Measurements from ENCODE around the gene CSF1R.
"Not testable (repeated sequence)": the region's sequence is repeated elsewhere in the genome, so short reads cannot be mapped to it uniquely, and the experiment has no call there.

CSF1R gene

DNA sequence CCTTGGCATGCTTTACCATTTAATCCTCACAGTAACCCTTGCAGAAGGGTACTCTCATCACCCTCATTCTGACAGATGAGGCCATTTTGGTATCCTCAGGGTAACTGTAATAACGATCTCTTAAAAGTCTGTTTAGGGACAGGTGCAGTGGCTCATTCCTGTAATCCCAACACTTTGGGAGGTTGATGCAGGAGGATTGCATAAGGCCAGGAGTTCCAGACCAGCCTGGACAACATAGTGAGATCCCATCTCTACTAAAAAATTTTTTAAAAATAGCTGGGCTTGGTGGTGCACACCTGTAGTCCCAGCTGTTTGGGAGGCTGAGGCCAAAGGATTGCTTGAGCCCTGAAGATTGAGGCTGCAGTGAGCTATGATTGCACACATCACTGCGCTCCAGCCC lies 31.8 kb downstream of the CSF1R start:
- DNase-seq: no peak

DNA sequence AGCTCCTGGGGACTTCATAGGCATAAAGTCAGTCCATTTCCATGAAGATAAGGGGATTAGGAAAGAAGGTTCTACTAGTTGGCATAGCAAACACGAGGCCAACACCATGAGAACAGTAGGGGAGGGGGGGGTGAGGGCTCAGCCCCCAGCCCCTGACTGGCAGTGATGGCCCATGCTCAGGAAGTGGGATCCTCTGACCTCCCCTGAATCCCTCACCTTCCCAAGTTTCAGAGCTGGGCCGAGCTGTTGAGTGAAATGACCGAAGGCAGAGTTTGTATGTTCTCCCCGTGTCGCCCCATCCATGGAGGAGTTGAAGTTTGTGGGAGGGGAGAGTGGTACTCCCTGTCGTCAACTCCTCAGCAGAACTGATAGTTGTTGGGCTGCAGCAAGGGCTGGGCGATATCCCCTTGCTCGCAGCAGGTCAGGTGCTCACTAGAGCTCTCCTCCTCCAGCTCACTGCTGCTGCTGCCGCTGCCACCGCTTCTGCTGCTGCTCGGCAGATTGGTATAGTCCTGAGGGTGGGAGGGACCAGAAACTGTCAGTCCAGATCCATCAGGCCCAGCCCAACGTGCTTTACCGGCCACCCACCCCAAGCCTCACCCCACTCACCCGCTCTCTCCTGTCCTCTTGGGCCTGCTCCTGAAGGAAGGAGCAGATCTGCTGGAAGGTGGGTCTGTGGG lies 32.5 kb downstream of the CSF1R start:
- no peak for DNase-seq

DNA sequence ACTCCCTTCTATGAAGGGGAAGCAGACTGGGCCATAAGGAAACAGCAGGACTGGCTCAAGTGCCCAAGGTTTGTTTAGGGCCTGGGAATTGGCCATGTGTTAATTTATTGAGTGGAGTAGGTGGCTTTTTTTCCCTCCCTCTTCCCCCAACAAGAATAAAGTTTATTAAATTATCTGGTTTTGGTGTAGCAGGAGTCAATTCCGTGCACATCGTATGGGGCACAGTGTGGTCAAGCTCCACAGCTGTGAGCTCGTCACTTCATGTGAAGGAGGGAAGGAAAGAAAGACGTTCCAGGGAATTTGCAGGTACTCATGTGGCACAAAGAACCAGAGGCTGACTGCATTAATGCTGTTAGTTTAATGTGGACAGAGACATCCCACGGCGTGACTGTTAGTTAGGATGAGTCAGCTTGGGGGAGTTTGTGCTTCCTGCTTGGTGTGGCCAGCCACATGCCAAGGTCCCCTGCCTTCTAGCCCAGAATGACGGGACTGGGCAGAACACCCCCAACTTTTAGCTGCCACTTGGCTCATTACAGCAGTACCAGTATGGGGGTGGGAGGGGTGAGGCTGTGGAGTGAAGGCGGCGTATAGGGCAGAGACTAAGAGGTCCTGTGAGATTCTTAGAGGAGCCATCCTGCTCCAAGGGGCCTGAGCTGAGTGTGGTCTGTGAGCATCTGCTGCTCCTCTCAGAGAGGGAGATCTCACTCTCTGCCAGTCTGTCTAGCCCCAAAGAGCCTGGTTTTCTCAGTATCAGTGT lies 33.2 kb downstream of the CSF1R start:
- no peak for DNase-seq

DNA sequence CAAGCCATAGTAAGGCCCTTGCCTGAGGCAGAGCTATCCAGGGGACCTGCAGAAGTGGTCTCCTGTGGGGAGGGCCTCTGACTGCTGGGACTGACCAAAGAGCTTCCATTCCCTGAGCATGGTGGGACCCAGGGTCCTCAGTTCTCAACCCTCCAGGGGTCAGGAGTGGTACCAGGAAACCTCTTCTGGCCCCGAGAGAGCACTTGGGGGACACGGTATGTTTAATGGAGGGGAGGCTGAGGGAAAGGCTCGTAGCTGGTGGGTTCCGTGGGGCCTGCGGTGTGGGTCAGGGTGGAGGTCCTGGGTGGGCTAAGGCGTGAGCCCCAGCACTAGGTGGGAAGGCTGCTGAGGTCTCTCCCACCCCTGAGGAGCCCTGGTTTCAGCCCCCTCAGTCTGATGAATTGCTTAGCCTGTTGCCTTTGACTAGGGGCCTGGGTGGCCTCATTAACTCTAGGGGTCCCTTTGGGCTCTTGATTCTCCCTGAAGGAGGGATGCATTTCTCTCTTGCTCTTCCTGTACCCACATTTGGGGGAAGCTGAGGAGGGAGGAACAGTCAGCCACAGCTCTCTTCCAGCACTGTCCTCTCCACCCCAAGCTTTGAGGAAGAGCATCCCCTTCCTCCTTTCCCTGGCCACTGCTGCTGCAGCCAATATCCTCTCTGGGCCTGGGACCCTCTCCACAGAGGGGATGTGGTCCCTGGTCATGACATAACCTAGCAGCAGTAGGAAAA lies 34.0 kb downstream of the CSF1R start:
- no peak for DNase-seq

DNA sequence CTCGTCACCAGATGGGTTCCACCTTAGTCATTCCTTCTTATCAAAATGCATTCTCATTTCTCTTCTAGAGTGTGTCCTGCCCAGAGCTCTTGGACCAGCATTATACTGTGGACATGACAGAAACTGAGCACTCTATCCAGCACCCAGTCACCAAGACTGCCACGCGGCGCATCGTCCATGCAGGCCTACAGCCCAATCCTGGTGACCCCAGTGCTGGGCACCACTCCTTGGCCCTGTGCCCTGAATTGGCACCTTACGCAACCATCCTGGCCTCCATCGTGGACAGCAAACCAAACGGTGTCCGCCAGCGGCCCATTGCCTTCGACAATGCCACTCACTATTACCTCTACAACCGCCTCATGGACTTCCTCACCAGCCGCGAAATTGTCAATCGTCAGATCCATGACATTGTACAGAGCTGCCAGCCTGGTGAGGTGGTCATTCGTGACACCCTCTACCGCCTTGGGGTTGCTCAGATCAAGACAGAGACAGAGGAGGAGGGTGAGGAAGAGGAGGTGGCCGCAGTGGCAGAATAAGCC lies 34.6 kb downstream of the CSF1R start:
- DNase-seq: no peak

DNA sequence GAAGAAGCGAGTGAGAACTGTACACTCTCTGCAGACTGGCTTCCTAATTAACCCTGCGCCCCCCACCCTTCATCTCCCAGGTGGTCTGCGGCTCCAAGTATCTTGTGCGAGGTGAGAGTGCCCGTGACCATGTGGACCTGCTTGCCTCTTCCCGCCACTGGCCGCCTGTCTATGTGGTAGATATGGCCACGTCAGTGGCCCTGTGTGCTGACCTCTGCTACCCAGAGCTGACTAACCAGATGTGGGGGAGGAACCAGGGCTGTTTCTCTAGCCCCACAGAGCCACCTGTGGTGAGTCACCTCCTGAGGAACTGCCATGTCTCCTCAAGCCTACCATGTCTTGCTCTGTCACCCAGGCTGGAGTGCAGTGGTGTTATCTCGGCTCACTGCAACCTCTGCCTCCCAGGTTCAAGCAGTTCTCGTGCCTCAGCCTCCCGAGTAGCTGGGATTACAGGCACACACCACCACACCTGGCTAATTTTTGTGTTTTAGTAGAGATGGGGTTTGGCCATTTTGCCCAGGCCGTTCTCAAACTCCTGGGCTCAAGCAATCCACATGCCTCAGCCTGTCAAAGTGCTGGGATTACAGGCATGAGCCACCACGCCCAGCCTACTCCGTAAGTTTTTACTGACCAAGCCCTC lies 36.1 kb downstream of the CSF1R start:
- DNase-seq: not testable (repeated sequence)

DNA sequence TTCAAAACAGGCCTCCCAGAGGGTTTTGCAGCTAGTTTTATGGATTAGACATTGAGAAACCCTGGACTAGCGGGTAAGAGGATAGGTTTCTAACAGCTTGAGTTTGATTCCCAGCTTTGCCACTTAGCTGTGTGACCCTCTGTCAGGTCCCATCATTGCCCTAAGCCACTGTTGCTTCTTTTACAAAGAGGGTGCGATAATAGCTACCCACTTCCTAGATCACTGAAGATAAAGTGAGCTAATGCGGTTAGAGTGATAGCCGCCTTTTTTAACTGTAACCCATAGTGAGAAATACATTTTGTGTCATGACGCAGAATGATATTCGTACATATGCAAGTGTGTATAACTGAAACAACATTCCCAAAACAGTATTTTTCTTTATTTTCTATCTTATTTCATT lies 40.3 kb downstream of the CSF1R start:
- no peak for DNase-seq

DNA sequence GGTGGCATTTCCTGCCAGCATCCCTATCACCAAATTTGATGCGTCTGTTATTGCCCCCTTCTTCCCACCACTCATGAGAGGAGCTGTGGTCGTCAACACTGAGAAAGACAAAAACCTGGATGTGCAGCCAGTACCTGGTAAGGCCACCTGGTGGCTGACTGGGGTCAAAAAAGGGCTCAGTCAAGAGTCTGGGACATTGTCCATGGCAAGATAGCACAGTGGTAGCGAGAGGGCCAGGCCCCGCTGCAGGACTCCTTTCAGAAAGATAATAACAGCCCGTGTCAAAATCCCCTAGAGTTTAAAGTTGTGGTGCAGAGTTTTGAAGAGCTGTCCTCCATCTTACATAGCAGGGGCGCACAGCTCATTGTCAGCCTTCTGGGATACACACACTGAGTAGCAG lies 40.8 kb downstream of the CSF1R start:
- DNase-seq: no peak

DNA sequence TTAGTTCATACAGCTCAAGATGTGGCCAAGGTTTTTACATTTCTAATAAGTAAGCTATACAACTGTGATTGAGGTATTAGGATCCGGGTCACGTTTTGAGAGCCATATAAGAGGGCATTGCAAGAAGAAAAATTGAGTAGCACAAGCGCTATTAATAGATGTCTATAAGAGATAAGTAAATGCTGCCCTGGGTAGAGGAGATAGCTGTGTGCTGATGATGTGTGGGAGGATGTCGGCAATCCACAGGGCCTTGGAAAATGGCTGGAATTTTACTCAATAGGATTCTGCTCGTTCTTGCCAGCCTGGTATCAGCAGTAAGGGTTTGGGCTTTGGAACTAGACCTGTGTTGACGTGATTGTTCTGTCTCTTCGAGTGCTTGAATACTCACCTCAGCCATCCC lies 41.6 kb downstream of the CSF1R start:
- no peak for DNase-seq

DNA sequence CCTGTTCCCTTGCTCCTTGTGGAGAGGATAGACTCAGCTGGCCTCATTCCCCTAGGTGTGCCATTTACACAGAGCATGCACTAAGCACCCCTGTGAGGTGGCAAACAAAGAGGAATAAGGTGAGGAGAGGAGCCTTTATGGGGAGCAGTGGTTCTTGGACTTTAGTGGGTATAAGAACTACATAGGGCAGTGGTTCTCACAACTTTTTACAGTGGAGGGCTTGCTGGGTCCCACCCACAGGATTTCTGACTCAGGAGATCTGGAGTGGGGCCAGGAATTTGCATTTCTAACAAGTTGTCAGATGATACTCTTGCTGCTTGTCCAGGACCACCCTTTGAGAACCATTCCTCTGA lies 42.0 kb downstream of the CSF1R start:
- DNase-seq: no peak

DNA sequence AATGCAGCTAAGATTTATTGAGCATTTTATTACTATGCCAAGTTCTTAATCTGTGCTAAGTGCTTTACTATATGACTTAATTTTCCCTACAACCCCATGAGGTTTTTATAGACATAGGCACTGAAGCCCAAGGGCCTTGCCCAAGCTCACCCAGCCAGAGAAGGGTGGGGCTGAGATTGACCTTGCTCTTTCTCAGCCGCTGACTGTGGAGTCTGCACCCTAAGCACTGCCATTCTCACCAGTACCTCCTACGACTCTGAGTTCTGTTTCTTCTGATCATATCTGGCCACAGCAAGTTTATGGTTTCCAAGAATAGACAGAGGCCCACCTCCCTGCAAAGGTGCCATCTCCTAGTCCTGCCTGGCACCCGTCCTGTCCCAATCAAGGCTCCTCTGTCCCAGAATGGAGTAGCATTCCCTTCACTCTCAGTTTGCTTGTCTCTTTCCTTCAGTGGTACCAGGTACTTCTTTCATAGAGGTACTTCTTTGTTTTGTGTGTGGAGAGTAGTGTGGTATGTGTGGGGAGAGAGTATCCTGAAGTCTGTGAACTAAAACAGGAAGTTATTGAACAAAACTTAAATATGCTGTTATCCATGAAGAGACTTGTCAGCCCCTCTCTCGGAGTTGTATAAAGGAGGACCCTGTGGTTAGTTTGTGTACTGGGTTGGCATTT lies 42.6 kb downstream of the CSF1R start:
- no peak for DNase-seq

DNA sequence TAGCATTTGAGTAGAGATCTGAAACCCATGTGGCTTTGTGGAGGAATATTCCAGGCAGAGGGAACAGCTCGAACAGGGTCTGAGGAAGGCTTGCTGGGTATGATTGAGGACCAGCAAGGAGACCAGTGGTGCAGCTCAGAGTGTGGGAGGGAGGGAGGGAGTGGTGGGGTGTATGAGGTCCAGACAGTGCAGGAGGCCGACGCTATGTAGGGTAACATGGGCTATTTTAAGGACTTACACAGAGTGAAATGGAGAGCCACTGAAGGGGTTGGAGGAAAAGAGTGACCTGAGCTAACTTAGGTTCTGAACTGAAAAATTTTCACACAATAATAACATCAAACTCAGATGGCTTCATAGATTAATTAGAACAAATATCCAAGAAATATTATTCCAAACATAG lies 43.9 kb downstream of the CSF1R start:
- DNase-seq: no peak

DNA sequence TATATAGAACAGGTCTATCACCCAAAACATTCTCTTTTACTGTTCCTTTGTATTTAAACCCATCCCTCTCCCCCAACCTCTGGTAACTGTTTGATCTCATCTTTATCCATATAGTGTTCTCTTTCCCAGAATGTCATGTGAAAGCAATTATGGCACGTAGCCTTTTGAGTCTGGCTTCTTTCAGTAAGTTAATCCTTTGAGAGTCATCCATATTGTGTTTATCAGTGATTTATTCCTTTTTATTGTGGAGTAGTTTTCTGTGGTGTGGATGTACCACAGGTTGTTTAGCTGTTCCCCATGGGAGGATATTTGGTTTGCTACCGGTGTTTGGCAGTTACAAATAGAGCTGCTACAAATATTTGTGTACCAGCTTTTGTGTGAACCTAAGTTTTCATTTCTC lies 47.8 kb downstream of the CSF1R start:
- DNase-seq: no peak

DNA sequence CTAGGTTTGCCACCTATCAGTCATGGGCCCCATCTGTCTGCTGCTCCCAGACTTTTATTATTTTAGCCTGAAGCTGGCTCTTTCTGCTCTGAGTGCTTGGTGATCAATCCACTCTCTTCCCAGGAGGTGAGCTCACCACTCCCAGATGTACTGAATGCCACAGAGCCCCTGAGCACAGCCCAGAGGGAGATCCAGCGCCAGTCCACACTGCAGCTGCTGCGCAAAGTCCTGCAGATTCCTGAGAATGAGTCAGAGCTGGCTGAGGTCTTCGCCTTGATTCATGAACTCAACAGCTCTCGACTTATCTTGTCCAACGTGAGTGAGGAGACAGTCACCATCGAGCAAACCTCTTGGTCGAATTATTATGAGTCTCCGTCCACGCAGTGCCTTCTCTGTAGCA lies 49.8 kb downstream of the CSF1R start:
- no peak for DNase-seq

DNA sequence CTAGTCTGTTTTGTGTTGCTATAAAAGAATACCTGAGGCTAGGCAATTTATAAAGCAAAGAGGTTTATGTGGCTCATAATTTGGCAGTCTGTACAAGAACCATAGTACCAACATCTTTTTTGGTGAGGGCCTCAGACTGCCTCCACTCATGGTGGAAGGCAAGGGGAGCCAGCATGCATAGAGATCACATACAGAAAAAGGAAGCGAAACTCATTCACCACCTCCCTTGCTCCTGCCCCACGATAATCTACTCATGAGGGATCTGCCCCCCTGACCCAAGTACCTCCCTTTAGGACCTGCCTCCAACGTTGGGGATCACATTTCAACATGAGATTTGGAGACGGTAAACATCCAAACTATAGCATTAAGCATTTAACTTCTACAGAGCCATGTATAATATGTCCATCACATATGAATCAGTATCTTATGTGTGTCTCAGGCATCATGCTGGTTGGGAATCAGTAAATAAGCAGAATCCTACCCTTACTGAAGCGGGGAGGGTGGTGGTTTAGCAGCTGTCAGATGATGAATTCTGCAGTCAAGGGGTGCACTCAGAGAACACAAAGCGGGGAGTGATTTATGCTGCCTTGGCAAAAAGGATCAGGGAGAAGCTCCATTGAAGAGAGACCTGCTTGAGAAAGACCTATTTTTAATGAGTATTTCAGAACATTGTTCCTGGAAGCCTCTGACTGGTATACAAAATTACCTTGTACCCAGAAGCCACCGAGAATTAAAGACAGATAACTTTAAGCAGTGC lies 51.0 kb downstream of the CSF1R start:
- no peak for DNase-seq

DNA sequence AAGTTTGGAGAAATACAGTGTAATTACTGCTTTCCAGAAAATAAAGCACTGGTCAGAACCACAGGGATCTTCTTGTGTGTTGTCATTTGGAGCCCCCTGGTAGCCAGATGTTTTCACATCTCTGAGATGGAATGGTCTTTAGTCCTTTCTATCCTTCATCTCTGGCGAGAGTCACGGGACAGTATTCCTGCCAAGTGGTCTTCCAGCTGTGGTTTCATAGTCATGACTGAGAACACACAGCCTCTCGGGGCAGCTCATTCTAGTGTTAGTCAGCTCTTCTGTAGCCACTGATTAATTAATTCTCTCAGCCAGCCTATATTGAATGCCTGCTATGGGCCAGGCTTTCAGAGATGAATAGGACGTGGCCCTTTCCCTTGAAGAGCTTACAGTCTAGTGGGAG lies 51.7 kb downstream of the CSF1R start:
- DNase-seq: no peak

DNA sequence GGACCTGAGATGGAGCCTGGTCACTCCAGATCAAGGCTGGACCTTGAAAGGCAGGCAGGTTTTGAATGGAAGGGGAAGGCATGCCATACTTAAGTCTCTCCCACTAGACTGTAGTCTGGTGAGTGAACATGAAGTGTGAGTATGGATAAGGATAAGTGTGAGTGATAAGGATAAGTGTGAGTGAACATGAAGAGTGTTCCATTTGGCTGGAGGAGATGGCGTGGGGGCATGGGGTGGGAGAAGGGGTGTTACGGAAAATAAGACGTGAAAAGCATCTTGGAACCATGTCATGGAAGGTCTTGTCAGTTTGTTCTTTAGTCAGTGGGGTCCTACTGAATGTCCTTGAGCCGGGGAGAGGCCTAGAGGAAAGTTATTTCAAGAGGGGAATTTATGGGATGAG lies 53.0 kb downstream of the CSF1R start:
- DNase-seq: no peak

DNA sequence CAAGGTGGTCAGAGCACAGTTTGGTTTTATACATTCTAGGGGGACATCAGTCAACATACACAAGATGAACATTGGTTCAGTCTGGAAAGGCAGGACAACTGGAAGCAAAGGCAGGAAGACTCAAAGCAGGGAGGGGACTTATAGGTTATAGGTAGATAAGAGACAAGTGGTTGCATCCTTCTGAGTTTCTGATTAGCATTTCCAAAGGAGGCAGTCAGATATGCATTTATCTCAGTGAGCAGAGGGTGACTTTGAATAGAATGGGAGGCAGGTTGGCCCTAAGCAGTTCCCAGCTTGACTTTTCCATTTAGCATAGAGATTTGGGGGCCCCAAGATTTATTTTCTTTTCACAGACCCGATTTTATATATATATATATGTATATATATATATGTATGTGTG lies 58.3 kb downstream of the CSF1R start:
- not testable (repeated sequence) for DNase-seq

DNA sequence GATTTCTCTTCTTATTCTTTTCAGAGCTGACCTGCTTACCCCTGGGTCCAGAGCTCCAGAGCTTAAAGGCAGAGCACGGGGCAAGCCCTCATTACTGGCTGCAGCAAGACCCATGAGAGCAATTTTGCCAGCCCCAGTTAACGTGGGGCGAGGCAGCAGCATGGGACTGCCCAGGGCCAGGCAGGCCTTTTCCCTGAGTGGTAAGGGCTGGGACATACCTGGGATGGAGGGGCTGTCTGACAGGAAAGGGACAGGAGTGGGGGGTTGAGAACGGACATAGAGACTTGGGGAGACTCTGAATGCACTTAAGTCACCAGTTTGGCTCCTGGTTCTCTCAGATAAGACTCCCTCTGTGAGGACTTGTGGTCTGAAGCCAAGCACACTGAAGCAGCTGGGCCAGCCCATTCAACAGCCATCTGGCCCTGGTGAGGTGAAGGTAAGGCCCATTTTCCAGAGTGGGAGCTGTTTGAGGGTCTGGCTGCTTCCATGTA lies 59.6 kb downstream of the CSF1R start:
- no peak for DNase-seq

DNA sequence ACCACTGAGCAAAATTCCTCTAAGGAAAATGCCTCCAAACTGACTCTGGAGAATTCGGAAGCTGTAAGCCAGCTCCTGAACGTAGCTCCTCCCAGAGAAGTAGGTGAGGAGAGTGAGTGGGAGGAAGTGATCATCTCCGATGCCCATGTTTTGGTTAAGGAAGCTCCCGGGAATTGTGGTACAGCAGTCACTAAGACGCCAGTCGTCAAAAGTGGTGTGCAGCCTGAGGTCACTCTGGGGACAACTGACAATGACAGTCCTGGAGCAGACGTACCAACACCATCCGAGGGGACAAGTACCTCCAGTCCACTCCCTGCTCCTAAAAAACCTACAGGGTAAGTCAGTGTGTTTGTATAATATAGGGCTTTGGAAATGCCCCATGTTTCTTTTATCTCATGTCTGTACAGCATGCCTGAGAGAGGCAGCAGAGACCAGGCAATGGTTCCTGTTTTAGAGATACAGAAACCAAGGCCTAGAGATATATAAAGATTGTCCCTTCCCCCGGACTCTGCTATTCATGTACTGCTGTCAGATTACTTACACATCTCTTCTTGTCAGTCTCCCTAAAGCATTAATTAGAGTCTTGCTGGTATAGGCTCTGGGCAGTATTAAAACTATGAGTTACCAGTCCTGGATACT lies 61.9 kb downstream of the CSF1R start:
- DNase-seq: no peak

DNA sequence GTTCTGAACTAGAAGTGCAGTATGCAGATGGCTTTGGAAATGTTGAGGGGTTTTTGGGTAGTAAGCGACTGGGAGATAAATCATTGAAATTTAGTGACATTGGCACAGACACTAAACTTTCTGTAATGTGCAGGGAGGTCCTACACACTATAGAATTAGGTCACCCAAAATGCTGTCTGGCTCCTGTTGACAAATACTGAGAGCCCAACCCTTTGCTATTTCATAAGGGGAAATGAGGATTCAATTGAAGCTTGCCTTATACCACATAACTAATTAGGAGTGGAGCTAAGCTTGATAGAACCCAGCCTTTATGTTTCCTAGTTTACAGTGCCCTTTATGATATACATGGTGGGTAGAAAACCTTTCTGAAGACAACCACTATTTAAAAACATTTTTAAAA lies 63.2 kb downstream of the CSF1R start:
- DNase-seq: no peak

Data from activated CD4-positive, alpha-beta T cell treated with anti-CD3 and anti-CD28 coated beads for 48 hours (primary cell).